Activated naive CD4-positive, alpha-beta T cell treated with anti-CD3 and anti-CD28 coated beads for 36 hours (primary cell): Measurements from ENCODE around the gene CIDEB. TPM values are rescaled to one million over a fixed set of nuclear protein-coding genes. Genes with fewer than 3 reads are reported as not detected.

ENCODE experiments used
- CTCF ChIA-PET: fragments of 350-600 bp; sonication (Branson Sonifier 250); formaldehyde crosslinking; loops from one replicate; lab custom pipeline; 2021; ENCODE audit warnings: antibody characterized with exemption; lab: Charles Lee
- DNase-seq: peaks from one replicate; pipeline ENCODE4 v3.0.0-alpha.2; 2020
- H3K27ac Mint-ChIP-seq: one replicate; pipeline ENCODE4 v1.8.0; 2021; ENCODE audit warnings: mild to moderate bottlenecking, mixed read lengths
- H3K27me3 Mint-ChIP-seq: one replicate; pipeline ENCODE4 v1.8.0; 2021; ENCODE audit warnings: low read depth, mixed read lengths
- H3K36me3 Mint-ChIP-seq: one replicate; pipeline ENCODE4 v1.8.0; 2021; ENCODE audit warnings: low read depth, mixed read lengths
- H3K4me1 Mint-ChIP-seq: one replicate; pipeline ENCODE4 v1.8.0; 2021; ENCODE audit warnings: low read depth, mixed read lengths
- H3K4me3 Mint-ChIP-seq: one replicate; pipeline ENCODE4 v1.8.0; 2021; ENCODE audit warnings: mild to moderate bottlenecking, moderate library complexity, mixed read lengths
- H3K9me3 Mint-ChIP-seq: one replicate; pipeline ENCODE4 v1.8.0; 2021; ENCODE audit warnings: mixed read lengths
- intact Hi-C: fragments of 100-400 bp; cut with micrococcal nuclease; formaldehyde crosslinking; loops from one replicate; pipeline ENCODE4 v1.15.1; 2023
- total RNA-seq, 2 experiments: library from RNA; stranded (reverse); gene quantifications; one replicate each; pipeline ENCODE4 v1.2.3, GENCODE V29; 2021

Gene CIDEB
- total RNA-seq, 2 experiments from 2014 or later = 10.9 to 15.1 TPM

- Mint-ChIP-seq H3K36me3 (peaks cover 11% of the 10 kb centered on the region), H3K4me1 (peaks cover 47% of the 10 kb centered on the region), H3K27me3 (no peaks in the 10 kb centered on the region), H3K9me3 (no peaks in the 10 kb centered on the region), H3K27ac (peak overlapping the region; percentile 95), H3K4me3 (peak overlapping the region; percentile 78)
- CTCF ChIA-PET = interaction anchor here (0.7 to 4.8 kb wide), 14 partner anchors 9 to 90 kb away, joined by 3 to 43 read pairs (median 6); partner anchors contain the start of genes CIDEB and TINF2
- intact Hi-C loops = loop anchor here (1.0 to 10.0 kb wide), 12 partner anchors 24 to 951 kb away; partner anchors contain the start of genes EMC9, IRF9, MDP1 and PABPN1
- no peak for DNase-seq
These were observed 35.9 kb downstream of the CIDEB start for GRCh38 chr14:24271834-24272263.

DNA sequence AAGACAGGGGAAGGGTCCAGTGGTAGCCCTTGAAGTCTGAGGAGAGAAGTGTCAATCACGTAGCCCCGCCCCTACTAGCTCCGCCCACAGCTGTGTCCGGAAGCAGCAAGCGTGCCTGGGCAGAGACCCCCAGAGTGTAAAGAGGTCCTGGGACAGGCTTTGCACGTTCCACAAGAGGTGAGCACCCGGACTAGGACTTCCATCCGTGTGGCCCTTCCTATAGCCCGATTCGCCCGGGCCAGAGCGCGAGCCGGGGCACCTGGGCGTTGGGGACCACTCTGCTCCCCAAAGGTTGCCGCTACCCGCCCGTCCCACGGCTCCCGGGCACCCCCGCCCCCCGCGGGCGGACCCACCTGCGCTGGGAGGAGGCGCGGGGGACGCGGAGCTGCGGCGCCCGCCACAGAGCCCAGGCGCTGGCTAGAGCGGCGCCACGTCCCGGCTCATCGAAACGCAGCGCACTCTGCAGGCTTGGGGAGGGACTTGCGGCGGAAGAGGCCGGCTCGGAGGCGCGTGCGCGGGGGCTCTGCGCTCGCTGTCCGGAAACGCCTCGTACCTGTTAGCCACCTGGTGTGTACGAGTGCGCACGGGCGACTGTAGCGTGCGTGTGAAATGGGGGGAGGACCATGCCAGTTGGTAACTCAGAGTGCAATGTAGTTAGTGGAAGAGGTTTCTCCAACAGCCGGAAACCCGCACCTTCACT is 36.5 kb downstream of the CIDEB start, which contains the start of gene RABGGTA:
Gene RABGGTA (minus strand): TSS at position 464 of the 700 bp plus-strand sequence. CDS start 482 bp downstream, outside the sequence.
- peaks cover 15% of the 10 kb centered on the region for H3K36me3 Mint-ChIP-seq
- peak within 1 kb of the TSS; percentile 78 for H3K4me3 Mint-ChIP-seq
- H3K4me1 Mint-ChIP-seq = peaks cover 43% of the 10 kb centered on the region
- peak within 1 kb of the TSS; percentile 95 for H3K27ac Mint-ChIP-seq
- H3K9me3 Mint-ChIP-seq = no peaks in the 10 kb centered on the region
- CTCF ChIA-PET = interaction anchor here (0.9 to 4.8 kb wide), 17 partner anchors 9 to 91 kb away, joined by 3 to 43 read pairs (median 7); partner anchors contain the start of genes CIDEB and TINF2
- peak; percentile 94 for DNase-seq
- H3K27me3 Mint-ChIP-seq = no peaks in the 10 kb centered on the region
- intact Hi-C loops = loop anchor here (1.0 to 10.0 kb wide), 12 partner anchors 25 to 950 kb away; partner anchors contain the start of genes EMC9, IRF9, MDP1 and PABPN1

- Mint-ChIP-seq H3K27me3 (no peaks in the 10 kb centered on the region), H3K9me3 (no peaks in the 10 kb centered on the region), H3K27ac (peak overlapping the region; percentile 95), H3K36me3 (peaks cover 18% of the 10 kb centered on the region), H3K4me1 (peaks cover 42% of the 10 kb centered on the region), H3K4me3 (peak overlapping the region; percentile 78)
- intact Hi-C loops = loop anchor here (1.0 to 10.0 kb wide), 12 partner anchors 26 to 949 kb away; partner anchors contain the start of genes EMC9, IRF9, MDP1 and PABPN1
- no peak for DNase-seq
- CTCF ChIA-PET = interaction anchor here (0.9 to 4.8 kb wide), 15 partner anchors 9 to 63 kb away, joined by 3 to 43 read pairs (median 7); partner anchors contain the start of genes CIDEB and TINF2
These were observed 37.1 kb downstream of the CIDEB start for GRCh38 chr14:24270537-24271133.

- no peaks in the 10 kb centered on the region for H3K9me3 Mint-ChIP-seq
- CTCF ChIA-PET = interaction anchor here (1.3 to 4.5 kb wide), 11 partner anchors 8 to 42 kb away, joined by 3 to 43 read pairs (median 8); partner anchors contain the start of genes CIDEB and TINF2
- intact Hi-C loops = loop anchor here (5.0 to 10.0 kb wide), 2 partner anchors 402 to 715 kb away; partner anchors contain the start of genes THTPA and ZFHX2
- DNase-seq = no peak
- H3K27ac Mint-ChIP-seq = no peak overlapping the region
- no peaks in the 10 kb centered on the region for H3K27me3 Mint-ChIP-seq
- peak overlapping the region; percentile 78 for H3K4me3 Mint-ChIP-seq
- peaks cover 36% of the 10 kb centered on the region for H3K4me1 Mint-ChIP-seq
- peaks cover 18% of the 10 kb centered on the region for H3K36me3 Mint-ChIP-seq
These were observed 37.8 kb downstream of the CIDEB start for GRCh38 chr14:24269910-24270536.

DNA sequence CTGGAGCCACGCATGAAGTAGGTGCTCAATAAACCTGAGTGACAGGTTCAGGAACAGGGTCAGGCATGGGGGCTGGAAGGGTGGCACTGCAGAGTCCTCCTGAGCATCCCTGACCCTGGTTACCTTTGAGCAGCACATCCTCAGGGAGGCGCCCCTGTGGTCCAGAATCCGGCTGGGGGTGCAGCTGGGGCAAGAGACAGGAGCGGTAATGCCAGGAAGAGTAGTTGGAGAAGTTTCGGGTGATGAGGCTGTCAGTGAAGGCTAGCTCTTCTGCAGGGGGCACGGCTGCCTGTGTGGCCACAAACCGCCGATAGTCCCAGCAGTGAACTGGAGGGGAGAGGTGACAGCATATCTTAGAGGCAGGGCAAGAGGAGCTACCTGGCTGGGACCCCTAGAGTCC is 38.4 kb downstream of the CIDEB start:
- Mint-ChIP-seq H3K27ac (no peak overlapping the region), H3K27me3 (no peaks in the 10 kb centered on the region), H3K9me3 (no peaks in the 10 kb centered on the region), H3K36me3 (peaks cover 18% of the 10 kb centered on the region), H3K4me1 (peaks cover 34% of the 10 kb centered on the region), H3K4me3 (no peak overlapping the region)
- intact Hi-C loops = no loop called here
- no peak for DNase-seq
- CTCF ChIA-PET = interaction anchor here (1.4 to 4.5 kb wide), 6 partner anchors 11 to 39 kb away, joined by 6 to 43 read pairs (median 20); partner anchors contain the start of genes CIDEB and TINF2

- Mint-ChIP-seq H3K27ac (no peak overlapping the region), H3K4me1 (peaks cover 23% of the 10 kb centered on the region), H3K36me3 (peaks cover 19% of the 10 kb centered on the region), H3K4me3 (no peak overlapping the region), H3K27me3 (no peaks in the 10 kb centered on the region), H3K9me3 (no peaks in the 10 kb centered on the region)
- intact Hi-C loops = no loop called here
- CTCF ChIA-PET = interaction anchor here (1.8 to 4.5 kb wide), 2 partner anchors 26 to 39 kb away, joined by 6 to 43 read pairs; partner anchors contain the start of genes CIDEB and TINF2
- DNase-seq = no peak
These were observed 39.6 kb downstream of the CIDEB start for GRCh38 chr14:24268225-24268624.

- DNase-seq = no peak
- CTCF ChIA-PET = interaction anchor here (0.6 to 1.8 kb wide), 2 partner anchors 25 to 40 kb away, joined by 3 to 6 read pairs; partner anchors contain the start of genes CIDEB and TINF2
- Mint-ChIP-seq H3K4me3 (no peak overlapping the region), H3K9me3 (no peaks in the 10 kb centered on the region), H3K4me1 (peaks cover 16% of the 10 kb centered on the region), H3K36me3 (peaks cover 19% of the 10 kb centered on the region), H3K27ac (no peak overlapping the region), H3K27me3 (no peaks in the 10 kb centered on the region)
- intact Hi-C loops = no loop called here
These were observed 40.3 kb downstream of the CIDEB start for GRCh38 chr14:24267516-24267915.

DNA sequence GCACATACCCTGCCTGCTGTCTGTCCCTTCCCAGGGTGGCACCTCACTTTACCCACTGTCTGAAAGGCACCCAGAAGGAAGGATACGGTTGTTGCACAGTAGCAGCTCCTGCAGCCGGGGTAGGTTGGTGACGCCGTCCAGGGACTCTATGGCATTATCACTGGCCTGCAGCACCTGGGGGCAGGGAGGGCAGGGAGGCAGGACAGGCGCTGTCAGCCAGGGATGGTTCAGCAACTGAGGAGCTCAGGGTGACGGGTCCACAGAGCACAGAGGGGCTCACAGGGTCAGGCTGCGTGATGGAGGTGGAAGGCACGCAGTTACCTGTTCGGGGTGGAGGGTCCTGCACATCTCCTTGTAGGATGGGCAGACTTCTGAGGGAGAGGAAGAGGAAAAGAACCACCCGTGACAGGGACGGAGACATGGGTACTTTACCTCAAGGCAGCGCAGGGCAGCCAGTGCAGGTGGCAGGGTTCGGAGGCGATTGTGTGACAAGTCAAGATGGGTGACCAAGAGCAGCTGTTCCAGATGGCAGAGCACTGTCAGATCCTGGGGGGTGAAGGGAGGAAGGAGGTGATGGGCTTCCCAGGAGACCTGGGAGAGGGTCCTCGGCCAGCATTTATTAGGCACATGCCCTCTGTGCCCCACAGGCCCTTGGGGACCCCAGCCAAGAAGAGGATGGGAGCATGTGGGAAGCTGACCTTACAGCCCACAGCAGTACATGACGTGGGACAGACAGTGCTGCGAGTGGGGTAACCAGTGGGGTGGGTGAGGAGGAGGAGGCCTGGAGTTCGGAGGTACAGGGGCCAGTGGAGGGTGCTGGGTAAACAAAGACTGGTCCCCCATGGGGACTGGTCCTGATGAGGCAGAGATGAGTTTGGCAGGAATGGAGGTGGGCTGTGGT is 41.2 kb downstream of the CIDEB start:
- Mint-ChIP-seq H3K27me3 (no peaks in the 10 kb centered on the region), H3K9me3 (no peaks in the 10 kb centered on the region), H3K4me3 (no peak overlapping the region), H3K4me1 (peaks cover 6% of the 10 kb centered on the region), H3K36me3 (peaks cover 18% of the 10 kb centered on the region), H3K27ac (no peak overlapping the region)
- CTCF ChIA-PET = interaction anchor here (1.4 to 1.9 kb wide), 3 partner anchors 20 to 65 kb away, joined by 3 to 9 read pairs (median 7); partner anchors contain the start of gene TINF2
- intact Hi-C loops = no loop called here
- DNase-seq = no peak

DNA sequence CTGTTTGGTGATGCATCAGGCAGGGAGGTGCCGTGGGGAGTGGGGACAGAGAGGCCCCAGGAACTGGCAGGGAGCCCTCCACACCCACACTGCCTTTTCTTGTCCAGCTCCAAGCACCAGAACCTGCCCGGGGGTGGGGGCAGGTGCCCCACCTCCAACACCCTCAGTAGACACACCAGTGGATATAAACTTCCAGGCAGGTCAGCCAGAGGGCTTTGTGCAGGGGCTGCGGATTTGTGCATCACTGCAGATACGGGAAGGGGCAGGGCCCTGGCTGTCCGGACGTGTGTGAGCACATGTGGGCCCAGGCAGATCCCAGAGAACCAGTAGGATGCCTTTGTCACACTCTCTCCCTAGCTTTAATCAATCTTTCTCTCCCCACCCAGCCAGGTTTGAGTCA is 43.5 kb downstream of the CIDEB start:
- Mint-ChIP-seq H3K27me3 (no peaks in the 10 kb centered on the region), H3K36me3 (peaks cover 16% of the 10 kb centered on the region), H3K27ac (no peak overlapping the region), H3K4me1 (peaks cover 1% of the 10 kb centered on the region), H3K9me3 (no peaks in the 10 kb centered on the region), H3K4me3 (no peak overlapping the region)
- DNase-seq = no peak
- CTCF ChIA-PET = interaction anchor here (0.6 kb wide), 1 partner anchor 11 kb away, joined by 4 read pairs; no protein-coding TSS in a partner anchor
- intact Hi-C loops = no loop called here

DNA sequence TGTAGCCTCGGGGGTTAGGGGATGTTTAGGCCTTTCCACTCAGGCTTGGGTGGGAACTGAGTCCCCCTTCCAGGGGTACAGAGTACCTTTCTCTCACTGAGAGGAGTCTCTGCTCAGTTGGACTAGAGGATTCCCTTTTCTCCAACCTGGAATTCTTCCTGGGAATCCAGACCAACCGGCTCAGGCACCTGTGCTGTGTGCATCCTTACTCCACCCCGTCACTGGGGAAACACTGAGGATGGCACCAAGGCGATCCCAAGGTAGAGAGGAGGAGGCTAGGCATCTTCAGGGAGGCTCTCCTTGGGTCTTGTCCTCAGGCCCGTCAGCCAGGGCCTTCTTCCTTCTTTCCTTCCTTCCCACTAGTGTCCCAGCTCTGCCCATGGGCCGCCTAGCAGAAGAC is 43.9 kb downstream of the CIDEB start:
- Mint-ChIP-seq H3K9me3 (no peaks in the 10 kb centered on the region), H3K36me3 (peaks cover 13% of the 10 kb centered on the region), H3K4me1 (no peaks in the 10 kb centered on the region), H3K27me3 (no peaks in the 10 kb centered on the region), H3K4me3 (no peak overlapping the region), H3K27ac (no peak overlapping the region)
- DNase-seq = no peak
- CTCF ChIA-PET = interaction anchor here (0.9 kb wide), 1 partner anchor 13 kb away, joined by 3 read pairs; no protein-coding TSS in a partner anchor
- intact Hi-C loops = no loop called here
